Liver (tissue), 3 donors: ENCODE measurements around the gene TLN1.

Experiments
- ATF3 ChIP-seq: IDR thresholded peaks from 2 replicates; pipeline ENCODE4 v1.6.1; 2016; ENCODE audit warnings: antibody characterized with exemption
- CTCF ChIP-seq: fragments of 150-350 bp; IDR thresholded peaks from 2 replicates; pipeline ENCODE4 v1.5.1; 2017; ENCODE audit warnings: improper control_type of control experiment, low read depth, low read length; ENCODE audit not compliant: missing input control
- FOXA2 ChIP-seq: IDR thresholded peaks from 2 replicates; pipeline ENCODE4 v1.6.1; 2016; ENCODE audit warnings: antibody characterized with exemption
- GABPA ChIP-seq, 2 donors: IDR thresholded peaks in 1 of 2; conservative IDR thresholded peaks in 1 of 2; 2 replicates each; pipeline ENCODE4 v1.6.1; 2016; ENCODE audit warnings: antibody characterized with exemption in 2 of 2, mild to moderate bottlenecking in 1 of 2, moderate library complexity in 1 of 2
- HNF4G ChIP-seq: IDR thresholded peaks from 2 replicates; pipeline ENCODE4 v1.6.1; 2016; ENCODE audit warnings: antibody characterized with exemption
- MAX ChIP-seq: IDR thresholded peaks from 2 replicates; pipeline ENCODE4 v1.6.1; 2016; ENCODE audit warnings: antibody characterized with exemption
- SP1 ChIP-seq: IDR thresholded peaks from 2 replicates; pipeline ENCODE4 v1.6.1; 2018; ENCODE audit warnings: antibody characterized with exemption, mild to moderate bottlenecking
- TAF1 ChIP-seq: conservative IDR thresholded peaks from 2 replicates; pipeline ENCODE4 v1.6.1; 2016; ENCODE audit warnings: antibody characterized with exemption, mild to moderate bottlenecking
- ZBTB33 ChIP-seq: IDR thresholded peaks from 2 replicates; pipeline ENCODE4 v1.6.1; 2016; ENCODE audit warnings: antibody characterized with exemption
- donor health status: healthy.
- donor health status: healthy.

GRCh38 chr9:35667939-35668338 lies 64.1 kb downstream of the TLN1 start:
- no peak for TF ChIP-seq CTCF
- no peak for TF ChIP-seq FOXA2
- no peak for TF ChIP-seq ZBTB33
- no peak for TF ChIP-seq GABPA (IDR thresholded peaks at IDR 0.05 in 1 of 2, conservative IDR thresholded peaks at IDR 0.05 in 1 of 2)
- TF ChIP-seq ATF3: no peak
- no peak for TF ChIP-seq TAF1
- no peak for TF ChIP-seq MAX
- no peak for TF ChIP-seq SP1
- TF ChIP-seq HNF4G: no peak
